D721Med (cell line): ENCODE results near the gene SELENON.

ENCODE experiments used
- DNase-seq: peaks from one replicate; pipeline ENCODE4 v3.0.0; 2011; ENCODE audit warnings: low spot score; ENCODE audit not compliant: insufficient read length
- FAIRE-seq: peaks from 2 replicates; lab custom pipeline; 2011; peaks lifted over from hg19 to GRCh38; lab: Jason Lieb, UNC
- CTCF ChIP-seq: IDR thresholded peaks from 2 replicates; pipeline ENCODE4 v1.5.1; 2012; ENCODE audit warnings: mild to moderate bottlenecking, control low read depth; ENCODE audit not compliant: insufficient read depth; ENCODE audit errors: missing control alignments

SELENON gene

GRCh38 chr1:25765923-25766589 is 33.9 kb upstream of the SELENON start:
- FAIRE-seq (no peak), DNase-seq (no peak)
- no peak for TF ChIP-seq CTCF

GRCh38 chr1:25766721-25767436 is 33.1 kb upstream of the SELENON start:
- FAIRE-seq (no peak), DNase-seq (no peak)
- TF ChIP-seq CTCF, result no peak

- no peak for FAIRE-seq
Measured at GRCh38 chr1:25767437-25767770, 32.6 kb upstream of the SELENON start.

GRCh38 chr1:25768999-25769398 is 31.0 kb upstream of the SELENON start:
- DNase-seq, result no peak
- FAIRE-seq, result no peak
- no peak for TF ChIP-seq CTCF

More at GRCh38 chr1:25767437-25767770, 32.6 kb upstream of the SELENON start:
- no peak for DNase-seq
- no peak for TF ChIP-seq CTCF

GRCh38 chr1:25769625-25770383 is 30.2 kb upstream of the SELENON start:
- DNase-seq (no peak), FAIRE-seq (no peak)
- TF ChIP-seq CTCF, result no peak

- FAIRE-seq, result no peak
- DNase-seq, result no peak
- TF ChIP-seq CTCF, result no peak
Measured at GRCh38 chr1:25770541-25771220, 29.3 kb upstream of the SELENON start.
